Measurements from ENCODE around the gene MINAR2.
A peak's percentile ranks its signal among the peaks of the same experiment; 100 is the strongest.

- TF ChIP-seq CTCF (IDR thresholded peaks at IDR 0.05), result peak in 5 of 7 experiments; percentile 41 to 70 (median 59)
- TF ChIP-seq POLR2A (IDR thresholded peaks at IDR 0.05), result no peak
- no peak for TF ChIP-seq POLR2AphosphoS5 (IDR thresholded peaks at IDR 0.05)
Observed at GRCh38 chr5:129771058-129771838, 23.4 kb downstream of the MINAR2 start.

Measured in stomach (tissue), 4 donors.